ENCODE results near the gene TMEM205. TPM values are rescaled to one million over a fixed set of nuclear protein-coding genes. Genes with fewer than 3 reads are reported as not detected.
"Not testable (repeated sequence)": the region's sequence is repeated elsewhere in the genome, so short reads cannot be mapped to it uniquely, and the experiment has no call there.

TMEM205 gene
- total RNA-seq, 2 donors from 2014 or later = 176 to 197 TPM

- Histone ChIP-seq H3K4me1 (peaks cover 31% of the 10 kb centered on the region), H3K27ac (peak overlapping the region in 1 of 4 donors; percentile 84), H3K9me3 (no peaks in the 10 kb centered on the region), H3K4me3 (no peak overlapping the region), H3K36me3 (replicated peaks in 1 of 2; ENCODE audit: insufficient read depth in 1 of 2, low read depth in 2 of 2) (no peaks in the 10 kb centered on the region), H3K27me3 (no peaks in the 10 kb centered on the region)
- intact Hi-C loops (cut with DNase I) = no loop called here
- DNase-seq = no peak
- TF ChIP-seq, protein P1, sequence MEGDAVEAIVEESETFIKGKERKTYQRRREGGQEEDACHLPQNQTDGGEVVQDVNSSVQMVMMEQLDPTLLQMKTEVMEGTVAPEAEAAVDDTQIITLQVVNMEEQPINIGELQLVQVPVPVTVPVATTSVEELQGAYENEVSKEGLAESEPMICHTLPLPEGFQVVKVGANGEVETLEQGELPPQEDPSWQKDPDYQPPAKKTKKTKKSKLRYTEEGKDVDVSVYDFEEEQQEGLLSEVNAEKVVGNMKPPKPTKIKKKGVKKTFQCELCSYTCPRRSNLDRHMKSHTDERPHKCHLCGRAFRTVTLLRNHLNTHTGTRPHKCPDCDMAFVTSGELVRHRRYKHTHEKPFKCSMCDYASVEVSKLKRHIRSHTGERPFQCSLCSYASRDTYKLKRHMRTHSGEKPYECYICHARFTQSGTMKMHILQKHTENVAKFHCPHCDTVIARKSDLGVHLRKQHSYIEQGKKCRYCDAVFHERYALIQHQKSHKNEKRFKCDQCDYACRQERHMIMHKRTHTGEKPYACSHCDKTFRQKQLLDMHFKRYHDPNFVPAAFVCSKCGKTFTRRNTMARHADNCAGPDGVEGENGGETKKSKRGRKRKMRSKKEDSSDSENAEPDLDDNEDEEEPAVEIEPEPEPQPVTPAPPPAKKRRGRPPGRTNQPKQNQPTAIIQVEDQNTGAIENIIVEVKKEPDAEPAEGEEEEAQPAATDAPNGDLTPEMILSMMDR (IDR thresholded peaks at IDR 0.05) = no peak
- no peak for TF ChIP-seq POLR2A (IDR thresholded peaks at IDR 0.05)
- no peak for ATAC-seq
- WGBS, 2 donors = 77 to 82% methylated on average over 7 of the region's 7 CpGs
Measured at GRCh38 chr19:11347546-11348039, 1.5 kb upstream of the TMEM205 start.

GRCh38 chr19:11345122-11345803 is 805 bp downstream of the TMEM205 start:
- 35 to 36% methylated on average over 15 of the region's 15 CpGs for WGBS, 2 donors

GRCh38 chr19:11342429-11342828 is 3.6 kb downstream of the TMEM205 start:
- TF ChIP-seq, protein P1 (IDR thresholded peaks at IDR 0.05) = no peak
- TF ChIP-seq POLR2A (IDR thresholded peaks at IDR 0.05) = no peak
- Histone ChIP-seq H3K36me3 (replicated peaks in 1 of 2; ENCODE audit: insufficient read depth in 1 of 2, low read depth in 2 of 2) (no peaks in the 10 kb centered on the region), H3K9me3 (no peaks in the 10 kb centered on the region), H3K4me1 (peaks cover 46% of the 10 kb centered on the region), H3K4me3 (no peak overlapping the region), H3K27ac (no peak overlapping the region), H3K27me3 (no peaks in the 10 kb centered on the region)
- 91 to 94% methylated on average over 3 of the region's 3 CpGs for WGBS, 2 donors
- DNase-seq (no peak), ATAC-seq (no peak)
- intact Hi-C loops (cut with DNase I) = no loop called here

More at GRCh38 chr19:11345122-11345803, 805 bp downstream of the TMEM205 start:
- DNase-seq (peak in 2 of 4 donors; percentile 17 to 28), ATAC-seq (no peak)
- Histone ChIP-seq H3K4me3 (no peak overlapping the region), H3K9me3 (no peaks in the 10 kb centered on the region), H3K27ac (peak overlapping the region; percentile 75 to 84 (median 82)), H3K36me3 (replicated peaks in 1 of 2; ENCODE audit: insufficient read depth in 1 of 2, low read depth in 2 of 2) (no peaks in the 10 kb centered on the region), H3K4me1 (peaks cover 31% of the 10 kb centered on the region), H3K27me3 (no peaks in the 10 kb centered on the region)
- TF ChIP-seq, protein P1 (IDR thresholded peaks at IDR 0.05) = no peak
- no peak for TF ChIP-seq POLR2A (IDR thresholded peaks at IDR 0.05)
- intact Hi-C loops (cut with DNase I) = no loop called here

GRCh38 chr19:11340099-11340467 is 6.0 kb downstream of the TMEM205 start:
- peaks cover 47% of the 10 kb centered on the region for H3K4me1 ChIP-seq
- ATAC-seq; intact Hi-C loops (cut with DNase I); DNase-seq; H3K4me3 ChIP-seq; H3K9me3 ChIP-seq; H3K27me3 ChIP-seq: not testable (repeated sequence)
- H3K36me3 ChIP-seq (replicated peaks in 1 of 2; ENCODE audit: insufficient read depth in 1 of 2, low read depth in 2 of 2) = peaks cover 0 to 11% of the 10 kb centered on the region in 2 donors
- 85 to 86% methylated on average over 8 of the region's 8 CpGs for WGBS, 2 donors
- H3K27ac ChIP-seq = peak overlapping the region; percentile 76 to 94 (median 86)

GRCh38 chr19:11339254-11340098 is 6.6 kb downstream of the TMEM205 start, which contains the start of gene RAB3D:
TSS of gene RAB3D (minus strand) at chr19:11339657. CDS start at chr19:11337399, 2,258 bp downstream.
- Histone ChIP-seq H3K4me3 (peak within 1 kb of the TSS; percentile 99 to 100), H3K27me3 (no peaks in the 10 kb centered on the region), H3K27ac (peak within 1 kb of the TSS; percentile 76 to 94 (median 86)), H3K36me3 (replicated peaks in 1 of 2; ENCODE audit: insufficient read depth in 1 of 2, low read depth in 2 of 2) (peaks cover 2 to 17% of the 10 kb centered on the region in 2 donors), H3K4me1 (peaks cover 41% of the 10 kb centered on the region), H3K9me3 (no peaks in the 10 kb centered on the region)
- ATAC-seq (peak; percentile 86), DNase-seq (peak; percentile 95 to 97 (median 96))
- intact Hi-C loops (cut with DNase I) = no loop called here
- 3 to 5% methylated on average over 20 to 53 of the region's 53 CpGs for WGBS, 2 donors
- peak; percentile 55 to 89 (median 84) for TF ChIP-seq POLR2A (IDR thresholded peaks at IDR 0.05)
- TF ChIP-seq, protein P1 (IDR thresholded peaks at IDR 0.05) = no peak
